CD14-positive monocyte (primary cell): Measurements from ENCODE around the gene FOXP1. TPM values are rescaled to one million over a fixed set of nuclear protein-coding genes. Genes with fewer than 3 reads are reported as not detected.

Experiments used
- DNase-seq, 3 donors: peaks; one replicate each; pipeline ENCODE4 v3.0.0-alpha.2; 2011 to 2022
- H2AFZ ChIP-seq: 2 replicates; pipeline ENCODE4 v1.6.0; 2012; ENCODE audit warnings: mild to moderate bottlenecking, low read depth, low read length, inconsistent platforms; ENCODE audit not compliant: insufficient read depth, poor library complexity, severe bottlenecking
- H3K27ac ChIP-seq, 2 donors: 1 replicate in 1 of 2; 2 replicates in 1 of 2; pipeline ENCODE4 v1.5.1; 2012 to 2013; ENCODE audit warnings: low read length in 2 of 2, control low read depth in 1 of 2, inconsistent platforms in 1 of 2, low read depth in 1 of 2, mild to moderate bottlenecking in 1 of 2
- H3K27me3 ChIP-seq, 2 donors: one replicate each; pipeline versions ENCODE4 v1.6.0 to v1.6.1; 2011 to 2013; ENCODE audit warnings: low read length in 2 of 2; ENCODE audit not compliant: control insufficient read depth in 2 of 2, insufficient read depth in 2 of 2
- H3K36me3 ChIP-seq, 2 donors: replicated peaks in 1 of 2; 1 replicate in 1 of 2; 2 replicates in 1 of 2; pipeline versions ENCODE4 v1.5.1 to v1.6.1; 2012 to 2013; ENCODE audit warnings: low read length in 2 of 2, control low read depth in 1 of 2, inconsistent platforms in 1 of 2, mild to moderate bottlenecking in 1 of 2; ENCODE audit not compliant: insufficient read depth in 2 of 2, control insufficient read depth in 1 of 2
- H3K4me1 ChIP-seq, 2 donors: 1 replicate in 1 of 2; 2 replicates in 1 of 2; pipeline versions ENCODE4 v1.5.1 to v1.6.1; 2012 to 2013; ENCODE audit warnings: low read length in 2 of 2, control low read depth in 1 of 2, inconsistent platforms in 1 of 2, mild to moderate bottlenecking in 1 of 2, moderate library complexity in 1 of 2; ENCODE audit not compliant: insufficient read depth in 2 of 2, control insufficient read depth in 1 of 2
- H3K4me2 ChIP-seq: replicated peaks from 2 replicates; pipeline ENCODE3; 2012; ENCODE audit warnings: low read length, moderate library complexity, mild to moderate bottlenecking; ENCODE audit not compliant: poor library complexity, severe bottlenecking; ENCODE audit errors: extremely low read depth
- H3K4me3 ChIP-seq, 3 experiments: fragments of 200-600 bp in 1 of 3; sonication (generic) in 1 of 3; replicated peaks in 1 of 3; 1 replicate in 2 of 3; 2 replicates in 1 of 3; pipeline ENCODE4 v1.5.1; 2011 to 2013; ENCODE audit warnings: low read length in 3 of 3, mild to moderate bottlenecking in 3 of 3, control low read depth in 2 of 3, low read depth in 2 of 3, inconsistent platforms in 1 of 3, moderate library complexity in 1 of 3
- H3K79me2 ChIP-seq: 2 replicates; pipeline ENCODE4 v1.6.0; 2012; ENCODE audit warnings: mild to moderate bottlenecking, control low read depth, inconsistent platforms, low read length, moderate library complexity; ENCODE audit not compliant: insufficient read depth
- H3K9ac ChIP-seq: 2 replicates; pipeline ENCODE4 v1.6.0; 2017; ENCODE audit warnings: low read length, mild to moderate bottlenecking; ENCODE audit not compliant: insufficient read depth, poor library complexity, severe bottlenecking
- H3K9me3 ChIP-seq, 2 donors: replicated peaks in 1 of 2; 1 replicate in 1 of 2; 2 replicates in 1 of 2; pipeline versions ENCODE4 v1.5.1 to v1.6.1; 2012 to 2013; ENCODE audit warnings: low read length in 2 of 2, control low read depth in 1 of 2; ENCODE audit not compliant: control insufficient read depth in 1 of 2, insufficient read depth in 1 of 2
- H4K20me1 ChIP-seq: 2 replicates; pipeline ENCODE4 v1.6.0; 2012; ENCODE audit warnings: mild to moderate bottlenecking, low read length, control low read depth, moderate library complexity; ENCODE audit not compliant: insufficient read depth
- H3K27ac Mint-ChIP-seq, 7 donors: one replicate each; pipeline ENCODE4 v1.8.0; 2020; ENCODE audit warnings: mild to moderate bottlenecking in 7 of 7, mixed read lengths in 7 of 7, moderate library complexity in 6 of 7, inconsistent platforms in 2 of 7
- H3K27me3 Mint-ChIP-seq, 3 donors: one replicate each; pipeline ENCODE4 v1.8.0; 2021 to 2022; ENCODE audit warnings: low read depth in 3 of 3, mild to moderate bottlenecking in 3 of 3, mixed read lengths in 3 of 3, moderate library complexity in 3 of 3, inconsistent platforms in 1 of 3
- H3K36me3 Mint-ChIP-seq, 2 donors: one replicate each; pipeline ENCODE4 v1.8.0; 2020; ENCODE audit warnings: mixed read lengths in 2 of 2, inconsistent platforms in 1 of 2, mild to moderate bottlenecking in 1 of 2
- H3K4me1 Mint-ChIP-seq: one replicate; pipeline ENCODE4 v1.8.0; 2020; ENCODE audit warnings: mild to moderate bottlenecking, mixed read lengths
- H3K4me3 Mint-ChIP-seq, 2 donors: one replicate each; pipeline ENCODE4 v1.8.0; 2020; ENCODE audit warnings: mild to moderate bottlenecking in 2 of 2, mixed read lengths in 2 of 2, moderate library complexity in 1 of 2
- H3K9me3 Mint-ChIP-seq, 7 donors: one replicate each; pipeline ENCODE4 v1.8.0; 2020 to 2022; ENCODE audit warnings: mixed read lengths in 7 of 7, mild to moderate bottlenecking in 6 of 7, moderate library complexity in 6 of 7, inconsistent platforms in 2 of 7
- WGBS: methylation state at CpG from one replicate; pipeline ENCODE4 v1.1.5; 2013; ENCODE audit warnings: missing lambda C conversion rate; ENCODE audit not compliant: insufficient coverage; 5-methylcytosine and 5-hydroxymethylcytosine counted together
- intact Hi-C, 2 donors: fragments of 100-400 bp; cut with micrococcal nuclease; formaldehyde crosslinking; loops; one replicate each; pipeline versions ENCODE4 v1.15.0 to v1.15.1; 2023
- polyA plus RNA-seq, 3 donors: library from polyadenylated mRNA; depleted of rRNA in 1 of 3; unstranded in 2 of 3; stranded (reverse) in 1 of 3; fragments of 300-500 nt in 2 of 3; fragments of >200 nt in 1 of 3; fragmentation: Illumina TruSeq in 2 of 3; gene quantifications; 1 replicate in 2 of 3; 2 replicates in 1 of 3; pipeline ENCODE4 v1.2.3, GENCODE V29; 2012 to 2021
- TF ChIP-seq, protein P1 (sequence below): fragments of 200-600 bp; IDR thresholded peaks from one replicate; pipeline ENCODE4 v1.8.0; 2022; ENCODE audit warnings: antibody characterized with exemption, mild to moderate bottlenecking

Gene FOXP1
- polyA plus RNA-seq, 3 donors, result 25.7 to 42.6 (median 27.8) TPM

DNA sequence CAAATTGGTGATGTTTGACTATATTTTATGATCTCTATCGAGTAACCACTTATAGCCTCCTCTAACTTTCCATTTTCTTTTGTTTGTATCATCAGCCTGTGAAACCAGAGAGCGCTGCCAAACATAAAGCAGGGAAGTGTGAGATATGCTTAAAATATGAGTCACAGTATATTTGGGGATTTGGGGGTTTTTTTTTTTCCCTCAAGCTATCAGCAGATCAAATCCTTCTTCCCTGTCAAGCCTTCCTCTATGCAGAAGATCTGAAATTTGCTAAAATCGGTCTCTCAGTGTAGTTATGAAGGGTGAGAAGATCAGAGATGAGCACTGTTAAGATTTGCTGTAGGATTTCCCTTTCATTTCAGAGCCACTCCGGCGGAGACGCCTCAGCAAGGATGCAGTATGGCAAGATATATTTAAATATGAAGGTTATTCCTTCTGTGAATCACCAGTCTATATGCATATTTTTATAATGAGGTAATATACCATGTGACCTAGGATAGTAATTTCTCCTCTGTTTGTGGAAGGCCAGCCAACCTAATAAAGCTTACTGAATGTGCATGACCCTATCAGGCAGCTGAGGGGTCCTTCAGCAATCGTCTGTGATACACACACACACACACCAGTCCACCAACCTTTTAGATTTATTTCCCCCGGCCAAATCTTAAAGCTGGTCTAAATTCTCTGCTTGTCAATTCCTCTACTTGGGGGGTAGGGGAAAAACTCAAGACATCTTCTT lies 474.1 kb downstream of the FOXP1 start:
- no peak overlapping the region for H3K4me2 ChIP-seq
- H3K4me1 Mint-ChIP-seq, result no peaks in the 10 kb centered on the region

DNA sequence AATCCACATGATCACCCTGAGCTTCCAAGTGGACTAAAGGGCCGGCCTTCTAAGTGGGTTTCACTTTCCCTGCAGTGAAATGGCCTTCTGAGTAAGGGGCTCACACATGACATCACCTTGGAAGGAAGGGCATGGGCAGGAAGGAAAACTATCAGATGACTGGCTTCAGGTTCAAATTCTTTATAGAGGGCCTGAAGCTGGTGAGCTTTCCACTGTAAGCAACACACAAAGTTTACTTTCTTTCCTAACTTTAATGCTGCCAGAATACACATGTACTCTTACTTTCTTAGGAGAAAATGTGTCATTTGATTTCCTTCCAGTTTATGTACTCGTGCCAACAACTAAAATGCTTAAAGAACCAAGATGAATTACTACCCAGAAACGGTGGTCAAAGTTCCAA lies 475.6 kb downstream of the FOXP1 start:
- H3K4me3 ChIP-seq, result no peak overlapping the region
- H3K27me3 ChIP-seq, result no peaks in the 10 kb centered on the region
- Mint-ChIP-seq H3K27me3 (no peaks in the 10 kb centered on the region), H3K27ac (no peak overlapping the region), H3K9me3 (no peaks in the 10 kb centered on the region), H3K4me3 (no peak overlapping the region), H3K4me1 (peaks cover 12% of the 10 kb centered on the region), H3K36me3 (peaks cover 62 to 63% of the 10 kb centered on the region in 2 donors)
- intact Hi-C loops, result no loop called here
- no peaks in the 10 kb centered on the region for H3K79me2 ChIP-seq
- H4K20me1 ChIP-seq, result peaks cover 21% of the 10 kb centered on the region
- TF ChIP-seq, protein P1, sequence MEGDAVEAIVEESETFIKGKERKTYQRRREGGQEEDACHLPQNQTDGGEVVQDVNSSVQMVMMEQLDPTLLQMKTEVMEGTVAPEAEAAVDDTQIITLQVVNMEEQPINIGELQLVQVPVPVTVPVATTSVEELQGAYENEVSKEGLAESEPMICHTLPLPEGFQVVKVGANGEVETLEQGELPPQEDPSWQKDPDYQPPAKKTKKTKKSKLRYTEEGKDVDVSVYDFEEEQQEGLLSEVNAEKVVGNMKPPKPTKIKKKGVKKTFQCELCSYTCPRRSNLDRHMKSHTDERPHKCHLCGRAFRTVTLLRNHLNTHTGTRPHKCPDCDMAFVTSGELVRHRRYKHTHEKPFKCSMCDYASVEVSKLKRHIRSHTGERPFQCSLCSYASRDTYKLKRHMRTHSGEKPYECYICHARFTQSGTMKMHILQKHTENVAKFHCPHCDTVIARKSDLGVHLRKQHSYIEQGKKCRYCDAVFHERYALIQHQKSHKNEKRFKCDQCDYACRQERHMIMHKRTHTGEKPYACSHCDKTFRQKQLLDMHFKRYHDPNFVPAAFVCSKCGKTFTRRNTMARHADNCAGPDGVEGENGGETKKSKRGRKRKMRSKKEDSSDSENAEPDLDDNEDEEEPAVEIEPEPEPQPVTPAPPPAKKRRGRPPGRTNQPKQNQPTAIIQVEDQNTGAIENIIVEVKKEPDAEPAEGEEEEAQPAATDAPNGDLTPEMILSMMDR, result no peak
- H2AFZ ChIP-seq, result no peak overlapping the region
- WGBS, result no CpG with 5 or more reads among the region's 3 CpGs
- H3K9me3 ChIP-seq, result no peaks in the 10 kb centered on the region
- H3K4me2 ChIP-seq, result no peak overlapping the region
- H3K36me3 ChIP-seq, result peaks cover 33 to 75% of the 10 kb centered on the region in 2 donors
- H3K9ac ChIP-seq, result no peak overlapping the region
- DNase-seq, result no peak
- H3K27ac ChIP-seq, result no peak overlapping the region
- H3K4me1 ChIP-seq, result peaks cover 0 to 11% of the 10 kb centered on the region in 2 donors

More for the DNA sequence above, 474.1 kb downstream of the FOXP1 start:
- no peaks in the 10 kb centered on the region for H3K79me2 ChIP-seq
- H3K4me3 Mint-ChIP-seq, result no peak overlapping the region
- no peaks in the 10 kb centered on the region for H3K4me1 ChIP-seq
- peaks cover 53 to 63% of the 10 kb centered on the region in 2 donors for H3K36me3 Mint-ChIP-seq
- no peak overlapping the region for H3K4me3 ChIP-seq
- peak overlapping the region in 2 of 7 donors; percentile 25 to 56 for H3K27ac Mint-ChIP-seq
- H3K9me3 Mint-ChIP-seq, result no peaks in the 10 kb centered on the region
- intact Hi-C loops, result no loop called here
- no peaks in the 10 kb centered on the region for H3K9me3 ChIP-seq
- no peaks in the 10 kb centered on the region for H3K27me3 Mint-ChIP-seq
- H3K27me3 ChIP-seq, result no peaks in the 10 kb centered on the region
- H4K20me1 ChIP-seq, result peaks cover 23% of the 10 kb centered on the region
- TF ChIP-seq, protein P1, result no peak
- WGBS, result 100% methylated on average over 1 of the region's 8 CpGs
- DNase-seq, result no peak
- no peak overlapping the region for H3K9ac ChIP-seq
- peaks cover 35 to 81% of the 10 kb centered on the region in 2 donors for H3K36me3 ChIP-seq
- H3K27ac ChIP-seq, result no peak overlapping the region
- no peak overlapping the region for H2AFZ ChIP-seq
